ENCODE data around the gene TEAD1. TPM values are rescaled to one million over a fixed set of nuclear protein-coding genes. Genes with fewer than 3 reads are reported as not detected.

Gene TEAD1
- total and polyA plus RNA-seq, 2 experiments from 2014 or later: 24.5 to 103 TPM

GRCh38 chr11:12918667-12919066 is 244.4 kb downstream of the TEAD1 start:
- no peaks in the 10 kb centered on the region for H3K27me3 ChIP-seq (ENCODE audit: insufficient read depth)
- peaks cover 7% of the 10 kb centered on the region; the same call in 1 of the 2 replicates for H3F3A ChIP-seq (replicated peaks; ENCODE audit: low read depth)
- ATAC-seq (no peak), DNase-seq (ENCODE audit: low spot score) (no peak)
- H3K4me3 Mint-ChIP-seq: no peak overlapping the region
- H3K9me2 ChIP-seq (ENCODE audit: insufficient read depth): no peaks in the 10 kb centered on the region
- no peak overlapping the region for H3K4me2 ChIP-seq
- H3K36me3 Mint-ChIP-seq (ENCODE audit: low read depth): peaks cover 21% of the 10 kb centered on the region
- H3K27ac Mint-ChIP-seq: no peak overlapping the region
- peaks cover 21% of the 10 kb centered on the region for H3K4me1 ChIP-seq (ENCODE audit: insufficient read depth)
- TF ChIP-seq ZNF114 (CRISPR knock-in tag; IDR thresholded peaks at IDR 0.05) (no peak), JUNB (IDR thresholded peaks at IDR 0.05; ENCODE audit: unreplicated experiment) (no peak), NANOG (IDR thresholded peaks at IDR 0.05; ENCODE audit: borderline replicate concordance) (no peak), REST (IDR thresholded peaks at IDR 0.05; ENCODE audit: unreplicated experiment) (no peak), STAT1 (IDR thresholded peaks at IDR 0.05; ENCODE audit: unreplicated experiment) (no peak), ZNF462 (CRISPR knock-in tag; IDR thresholded peaks at IDR 0.05) (no peak), EZH2phosphoT487 (IDR thresholded peaks at IDR 0.05; ENCODE audit: unreplicated experiment) (no peak), CREB1 (CRISPR knock-in tag; IDR thresholded peaks at IDR 0.05; ENCODE audit: low read depth) (no peak), EZH2 (IDR thresholded peaks at IDR 0.05; ENCODE audit: low read depth, unreplicated experiment) (no peak), CTCF (conservative IDR thresholded peaks at IDR 0.05; ENCODE audit: low read depth in 2 of 2) (no peak), ETS1 (IDR thresholded peaks at IDR 0.05) (no peak), ZNF331 (CRISPR knock-in tag; IDR thresholded peaks at IDR 0.05; ENCODE audit: low read depth) (no peak), POLR2AphosphoS5 (IDR thresholded peaks at IDR 0.05; ENCODE audit: low read depth) (no peak)
- peaks cover 21% of the 10 kb centered on the region for H3K79me2 ChIP-seq (replicated peaks; ENCODE audit: insufficient read depth)
- H2AFZ ChIP-seq: no peak overlapping the region
- H3K4me3 ChIP-seq: no peak overlapping the region
- peaks cover 6% of the 10 kb centered on the region for H3K27me3 Mint-ChIP-seq (ENCODE audit: insufficient read depth, low read depth, poor library complexity)
- peaks cover 27% of the 10 kb centered on the region for H3K4me1 Mint-ChIP-seq
- no peak overlapping the region for H3K27ac ChIP-seq (ENCODE audit: low read depth)
- no peaks in the 10 kb centered on the region; the same call in 1 of the 2 replicates for H3K36me3 ChIP-seq (ENCODE audit: insufficient read depth)
- H4K20me1 ChIP-seq (replicated peaks; ENCODE audit: insufficient read depth): no peaks in the 10 kb centered on the region; the same call in 1 of the 2 replicates
- no peaks in the 10 kb centered on the region for H3K9me3 Mint-ChIP-seq
